ENCODE measurements around the gene ZNF407. TPM values are rescaled to one million over a fixed set of nuclear protein-coding genes. Genes with fewer than 3 reads are reported as not detected.

ZNF407 gene
- total RNA-seq, 1 donor from 2014 or later = 26.7 TPM

GRCh38 chr18:74611765-74612164 lies 14.1 kb downstream of the ZNF407 start:
- POLR2A ChIA-PET = no interaction called here
- peaks cover 22% of the 10 kb centered on the region for H3K4me1 Mint-ChIP-seq
- H3K4me3 Mint-ChIP-seq = no peak overlapping the region

DNA sequence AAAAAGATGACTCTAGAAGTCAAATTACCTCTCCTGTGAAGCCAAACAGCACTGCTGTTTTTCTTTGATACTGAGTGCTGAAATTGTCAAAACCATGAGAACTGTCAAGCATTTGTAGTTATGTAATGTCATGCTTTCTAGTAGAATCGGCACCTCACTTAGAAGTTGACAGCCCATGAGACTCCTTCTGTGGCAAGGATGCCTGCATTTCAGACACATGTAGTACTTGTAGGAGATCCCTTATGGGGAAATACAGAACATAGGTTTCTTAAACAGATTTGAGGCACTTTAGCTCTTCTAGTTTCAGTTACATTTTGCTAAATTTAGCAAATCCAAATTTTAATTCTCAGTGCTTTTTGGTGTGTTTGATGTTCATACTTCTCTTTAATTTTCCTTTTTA lies 15.7 kb downstream of the ZNF407 start:
- ChIA-PET POLR2A (no interaction called here), CTCF (no interaction called here)
- ATAC-seq (ENCODE audit: low read depth) = no peak
- DNase-seq = no peak
- TF ChIP-seq CTCF (IDR thresholded peaks at IDR 0.05) = no peak
- Mint-ChIP-seq H3K27me3 (no peaks in the 10 kb centered on the region), H3K27ac (no peak overlapping the region), H3K9me3 (no peaks in the 10 kb centered on the region), H3K36me3 (ENCODE audit: low read depth) (no peaks in the 10 kb centered on the region), H3K4me1 (peaks cover 22% of the 10 kb centered on the region), H3K4me3 (no peak overlapping the region)
- intact Hi-C loops (cut with micrococcal nuclease) = no loop called here

More at GRCh38 chr18:74611765-74612164, 14.1 kb downstream of the ZNF407 start:
- no peaks in the 10 kb centered on the region for H3K27me3 Mint-ChIP-seq
- H3K36me3 Mint-ChIP-seq (ENCODE audit: low read depth) = no peaks in the 10 kb centered on the region
- intact Hi-C loops (cut with micrococcal nuclease) = no loop called here
- H3K27ac Mint-ChIP-seq = no peak overlapping the region
- no peaks in the 10 kb centered on the region for H3K9me3 Mint-ChIP-seq
- DNase-seq (no peak), ATAC-seq (ENCODE audit: low read depth) (no peak)
- CTCF ChIA-PET = no interaction called here
- TF ChIP-seq CTCF (IDR thresholded peaks at IDR 0.05) = no peak

DNA sequence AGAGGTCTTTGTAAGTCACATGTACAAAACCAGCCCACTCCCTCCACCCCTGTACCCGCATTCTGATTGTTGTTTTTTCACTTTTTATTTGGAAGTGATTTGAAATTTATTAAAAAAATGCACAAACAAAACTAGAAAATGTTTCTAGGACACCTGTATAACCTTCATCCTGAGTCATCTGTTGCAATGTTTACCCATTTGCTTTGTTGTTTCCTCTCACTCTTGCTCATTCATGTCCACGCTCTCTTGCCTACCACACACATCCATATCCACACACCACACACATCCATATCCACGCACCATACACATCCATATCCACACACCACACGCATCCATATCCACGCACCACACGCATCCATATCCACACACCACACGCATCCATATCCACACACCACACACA lies 18.8 kb downstream of the ZNF407 start:
- intact Hi-C loops (cut with micrococcal nuclease) = no loop called here
- Mint-ChIP-seq H3K36me3 (ENCODE audit: low read depth) (no peaks in the 10 kb centered on the region), H3K4me3 (no peak overlapping the region), H3K9me3 (no peaks in the 10 kb centered on the region), H3K4me1 (peaks cover 9% of the 10 kb centered on the region), H3K27ac (no peak overlapping the region), H3K27me3 (no peaks in the 10 kb centered on the region)
- ChIA-PET CTCF (no interaction called here), POLR2A (no interaction called here)
- DNase-seq (no peak), ATAC-seq (ENCODE audit: low read depth) (no peak)
- TF ChIP-seq CTCF (IDR thresholded peaks at IDR 0.05) = no peak

GRCh38 chr18:74617486-74617885 lies 19.8 kb downstream of the ZNF407 start:
- Mint-ChIP-seq H3K27me3 (no peaks in the 10 kb centered on the region), H3K4me1 (peaks cover 9% of the 10 kb centered on the region), H3K27ac (no peak overlapping the region), H3K36me3 (ENCODE audit: low read depth) (no peaks in the 10 kb centered on the region), H3K4me3 (no peak overlapping the region), H3K9me3 (no peaks in the 10 kb centered on the region)
- intact Hi-C loops (cut with micrococcal nuclease) = no loop called here
- no peak for DNase-seq
- no peak for TF ChIP-seq CTCF (IDR thresholded peaks at IDR 0.05)
- ChIA-PET POLR2A (no interaction called here), CTCF (no interaction called here)
- no peak for ATAC-seq (ENCODE audit: low read depth)

DNA sequence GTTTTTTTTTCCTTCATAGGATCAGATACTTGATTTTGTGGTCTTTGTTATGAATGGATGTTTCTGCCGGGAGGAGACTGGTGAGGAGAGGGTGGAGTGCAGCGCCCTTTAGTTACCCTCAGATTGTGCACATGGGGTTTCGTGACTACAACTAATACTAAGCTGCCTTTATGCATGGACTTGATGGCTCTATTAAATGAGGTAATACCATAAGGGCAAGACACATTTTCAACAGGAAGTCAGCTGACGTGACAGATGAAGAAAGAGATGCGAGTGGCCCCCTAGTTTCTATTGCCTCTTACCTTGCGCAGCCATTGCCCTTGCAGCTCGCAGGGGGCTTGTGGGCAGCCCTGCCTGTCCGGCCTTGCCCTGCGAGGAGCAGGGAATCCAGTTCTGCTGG lies 24.4 kb downstream of the ZNF407 start:
- ATAC-seq (ENCODE audit: low read depth) (no peak), DNase-seq (no peak)
- no peak for TF ChIP-seq CTCF (IDR thresholded peaks at IDR 0.05)
- intact Hi-C loops (cut with micrococcal nuclease) = no loop called here
- ChIA-PET POLR2A (no interaction called here), CTCF (no interaction called here)
- no peak overlapping the region for H3K4me3 Mint-ChIP-seq
- no peaks in the 10 kb centered on the region for H3K36me3 Mint-ChIP-seq (ENCODE audit: low read depth)
- H3K27me3 Mint-ChIP-seq = no peaks in the 10 kb centered on the region
- no peaks in the 10 kb centered on the region for H3K9me3 Mint-ChIP-seq
- H3K27ac Mint-ChIP-seq = no peak overlapping the region
- peaks cover 6% of the 10 kb centered on the region for H3K4me1 Mint-ChIP-seq
